ENCODE data around the gene HFM1.

- no peak for TF ChIP-seq SUZ12 (IDR thresholded peaks at IDR 0.05)
- TF ChIP-seq FOXM1 (IDR thresholded peaks at IDR 0.05; ENCODE audit: borderline replicate concordance) = no peak
Measured at GRCh38 chr1:91338501-91338900, 66.1 kb downstream of the HFM1 start.

All from HEK293T (cell line).